Activated CD8-positive, alpha-beta T cell treated with anti-CD3 and anti-CD28 coated beads for 36 hours (primary cell): ENCODE results near the gene MTSS2. TPM values are rescaled to one million over a fixed set of nuclear protein-coding genes. Genes with fewer than 3 reads are reported as not detected.

ENCODE experiments used
- ATAC-seq: fragments of 200-7000 bp; cut with Tn5 transposase; one replicate; pipeline ENCODE4 v1.10.0; 2021; ENCODE audit warnings: mild to moderate bottlenecking, moderate library complexity
- CTCF ChIA-PET: fragments of 350-600 bp; sonication (Branson Sonifier 250); formaldehyde crosslinking; loops from one replicate; lab custom pipeline; 2021; ENCODE audit warnings: antibody characterized with exemption; lab: Charles Lee
- POLR2A ChIA-PET: fragments of 350-600 bp; sonication (Branson Sonifier 250); formaldehyde crosslinking; loops from one replicate; lab custom pipeline; 2021; ENCODE audit warnings: antibody characterized with exemption; lab: Charles Lee
- DNase-seq: peaks from one replicate; pipeline ENCODE4 v3.0.0-alpha.2; 2020
- H3K27ac Mint-ChIP-seq: one replicate; pipeline ENCODE4 v1.8.0; 2021; ENCODE audit warnings: mild to moderate bottlenecking, mixed read lengths
- H3K27me3 Mint-ChIP-seq: one replicate; pipeline ENCODE4 v1.8.0; 2021; ENCODE audit warnings: mixed read lengths
- H3K36me3 Mint-ChIP-seq: one replicate; pipeline ENCODE4 v1.8.0; 2021; ENCODE audit warnings: low read depth, mixed read lengths
- H3K4me1 Mint-ChIP-seq: one replicate; pipeline ENCODE4 v1.8.0; 2021; ENCODE audit warnings: low read depth, mixed read lengths
- H3K4me3 Mint-ChIP-seq: one replicate; pipeline ENCODE4 v1.8.0; 2021; ENCODE audit warnings: mild to moderate bottlenecking, moderate library complexity, mixed read lengths
- H3K9me3 Mint-ChIP-seq: one replicate; pipeline ENCODE4 v1.8.0; 2021; ENCODE audit warnings: mixed read lengths
- intact Hi-C: fragments of 100-400 bp; cut with micrococcal nuclease; formaldehyde crosslinking; loops from one replicate; pipeline ENCODE4 v1.10.0; 2022
- total RNA-seq, 2 experiments: library from RNA; stranded (reverse); gene quantifications; one replicate each; pipeline ENCODE4 v1.2.3, GENCODE V29; 2021
- TF ChIP-seq, protein P1 (sequence below): fragments of 200-600 bp; IDR thresholded peaks from one replicate; pipeline ENCODE4 v1.8.0; 2022; ENCODE audit warnings: antibody characterized with exemption, mild to moderate bottlenecking

The MTSS2 gene
- total RNA-seq, 2 experiments from 2014 or later, result 4.4 to 4.6 TPM

DNA sequence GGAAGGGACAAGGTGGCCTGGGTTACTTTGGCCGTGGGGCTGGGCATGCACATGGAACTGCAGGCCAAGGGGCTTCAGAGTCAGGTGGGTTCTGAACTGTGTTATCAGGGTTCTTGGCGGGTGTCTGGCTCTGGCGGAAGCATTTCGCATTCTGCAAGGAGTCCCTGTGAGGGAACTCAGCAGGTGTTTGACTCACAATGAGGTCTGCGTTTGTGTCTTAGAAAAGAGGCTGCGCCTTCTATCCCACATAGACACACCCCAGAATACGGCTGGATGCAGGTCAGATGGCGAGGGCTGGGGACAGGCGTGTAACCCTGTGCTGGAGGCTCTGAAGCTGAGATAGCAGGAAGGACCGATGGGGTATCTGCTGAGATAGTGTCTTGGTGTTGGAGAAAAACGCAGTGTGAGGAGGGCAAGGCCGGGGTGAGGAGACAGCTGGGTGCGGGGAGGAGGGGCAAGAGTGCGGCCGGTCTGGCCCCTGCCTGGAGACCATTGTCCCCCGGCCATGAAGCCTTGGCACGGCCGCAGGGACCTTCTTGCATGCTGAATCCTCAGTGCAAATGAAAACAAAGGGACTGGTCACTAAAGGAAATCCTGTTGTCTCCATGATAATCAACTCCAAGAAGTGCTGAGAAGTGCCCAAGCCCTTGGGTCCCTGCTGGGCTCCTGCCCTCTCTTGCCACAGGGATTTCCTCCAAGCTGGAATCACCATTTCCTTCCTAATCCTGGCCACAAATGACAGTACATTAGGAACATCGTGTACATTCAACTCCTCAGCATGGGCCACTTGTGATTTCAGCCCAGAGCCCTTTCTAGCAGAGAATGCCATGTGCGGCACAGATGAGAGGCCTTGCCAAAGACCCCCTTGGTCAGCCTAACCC, 22.8 kb upstream of the MTSS2 start:
- Mint-ChIP-seq H3K27me3 (no peaks in the 10 kb centered on the region), H3K4me3 (no peak overlapping the region), H3K27ac (no peak overlapping the region), H3K36me3 (peaks cover 2% of the 10 kb centered on the region), H3K4me1 (peaks cover 6% of the 10 kb centered on the region), H3K9me3 (no peaks in the 10 kb centered on the region)
- no peak for ATAC-seq
- intact Hi-C loops, result no loop called here
- CTCF ChIA-PET, result interaction anchor here (1.0 to 1.8 kb wide), 2 partner anchors 30 to 63 kb away, joined by 3 to 4 read pairs; no protein-coding TSS in a partner anchor
- POLR2A ChIA-PET, result no interaction called here
- DNase-seq, result no peak
- TF ChIP-seq, protein P1, sequence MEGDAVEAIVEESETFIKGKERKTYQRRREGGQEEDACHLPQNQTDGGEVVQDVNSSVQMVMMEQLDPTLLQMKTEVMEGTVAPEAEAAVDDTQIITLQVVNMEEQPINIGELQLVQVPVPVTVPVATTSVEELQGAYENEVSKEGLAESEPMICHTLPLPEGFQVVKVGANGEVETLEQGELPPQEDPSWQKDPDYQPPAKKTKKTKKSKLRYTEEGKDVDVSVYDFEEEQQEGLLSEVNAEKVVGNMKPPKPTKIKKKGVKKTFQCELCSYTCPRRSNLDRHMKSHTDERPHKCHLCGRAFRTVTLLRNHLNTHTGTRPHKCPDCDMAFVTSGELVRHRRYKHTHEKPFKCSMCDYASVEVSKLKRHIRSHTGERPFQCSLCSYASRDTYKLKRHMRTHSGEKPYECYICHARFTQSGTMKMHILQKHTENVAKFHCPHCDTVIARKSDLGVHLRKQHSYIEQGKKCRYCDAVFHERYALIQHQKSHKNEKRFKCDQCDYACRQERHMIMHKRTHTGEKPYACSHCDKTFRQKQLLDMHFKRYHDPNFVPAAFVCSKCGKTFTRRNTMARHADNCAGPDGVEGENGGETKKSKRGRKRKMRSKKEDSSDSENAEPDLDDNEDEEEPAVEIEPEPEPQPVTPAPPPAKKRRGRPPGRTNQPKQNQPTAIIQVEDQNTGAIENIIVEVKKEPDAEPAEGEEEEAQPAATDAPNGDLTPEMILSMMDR, result no peak

DNA sequence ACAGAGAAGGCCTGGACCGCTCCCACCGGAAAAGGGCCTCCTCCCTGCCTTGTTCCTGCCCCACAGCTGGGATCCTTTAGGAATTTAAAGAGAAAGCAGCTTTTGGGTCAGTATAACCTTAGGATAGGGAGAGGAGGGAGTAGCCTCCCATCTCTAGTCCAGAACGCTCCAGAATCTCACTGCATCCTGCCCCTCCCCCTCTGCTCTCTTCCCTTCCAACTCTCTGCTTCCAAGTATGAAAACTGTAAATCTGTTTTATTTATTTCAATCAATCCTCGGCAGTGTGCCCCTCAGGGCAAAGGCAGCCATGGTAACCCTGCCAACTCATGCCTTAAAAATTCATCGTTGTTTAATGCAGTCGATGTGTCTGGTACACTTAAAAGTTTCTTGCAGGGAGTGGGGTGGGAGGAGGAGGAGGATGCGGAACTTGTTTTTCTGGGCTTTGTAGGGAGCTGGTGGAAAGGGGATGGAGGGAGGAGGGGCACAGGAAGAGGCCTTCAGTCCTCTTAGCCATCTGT, 21.2 kb upstream of the MTSS2 start:
- H3K36me3 Mint-ChIP-seq, result peaks cover 2% of the 10 kb centered on the region
- ATAC-seq, result no peak
- no peaks in the 10 kb centered on the region for H3K9me3 Mint-ChIP-seq
- no peak for DNase-seq
- TF ChIP-seq, protein P1, result no peak
- no peak overlapping the region for H3K27ac Mint-ChIP-seq
- ChIA-PET CTCF (no interaction called here), POLR2A (no interaction called here)
- H3K4me1 Mint-ChIP-seq, result peaks cover 6% of the 10 kb centered on the region
- H3K4me3 Mint-ChIP-seq, result no peak overlapping the region
- intact Hi-C loops, result no loop called here
- H3K27me3 Mint-ChIP-seq, result no peaks in the 10 kb centered on the region

DNA sequence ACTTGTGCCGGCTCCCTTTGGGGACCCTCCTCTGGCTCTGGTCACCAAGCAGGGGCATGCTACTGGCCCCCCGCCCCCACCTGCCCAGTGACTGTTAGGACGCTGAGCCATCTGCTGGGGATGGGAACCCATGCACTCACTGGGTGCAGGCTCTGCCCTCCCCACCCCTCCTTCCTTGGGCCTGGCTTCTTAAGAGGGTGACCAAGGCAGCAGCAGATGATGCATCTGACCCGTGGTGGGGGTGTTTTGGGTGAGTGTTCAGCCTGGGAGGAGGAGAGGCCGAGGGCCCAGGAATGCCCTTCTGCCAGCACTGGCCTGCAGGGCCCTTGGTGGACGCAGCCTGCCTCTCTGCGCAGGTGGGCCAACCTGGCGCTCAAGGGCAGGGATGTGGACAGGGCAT, 19.2 kb upstream of the MTSS2 start:
- Mint-ChIP-seq H3K9me3 (no peaks in the 10 kb centered on the region), H3K27me3 (no peaks in the 10 kb centered on the region), H3K4me1 (peaks cover 2% of the 10 kb centered on the region), H3K27ac (no peak overlapping the region), H3K4me3 (no peak overlapping the region), H3K36me3 (peaks cover 2% of the 10 kb centered on the region)
- intact Hi-C loops, result no loop called here
- POLR2A ChIA-PET, result interaction anchor here (1.1 kb wide), 1 partner anchor 10 kb away, joined by 3 read pairs; no protein-coding TSS in a partner anchor
- CTCF ChIA-PET, result no interaction called here
- ATAC-seq, result no peak
- no peak for DNase-seq
- TF ChIP-seq, protein P1, result no peak

DNA sequence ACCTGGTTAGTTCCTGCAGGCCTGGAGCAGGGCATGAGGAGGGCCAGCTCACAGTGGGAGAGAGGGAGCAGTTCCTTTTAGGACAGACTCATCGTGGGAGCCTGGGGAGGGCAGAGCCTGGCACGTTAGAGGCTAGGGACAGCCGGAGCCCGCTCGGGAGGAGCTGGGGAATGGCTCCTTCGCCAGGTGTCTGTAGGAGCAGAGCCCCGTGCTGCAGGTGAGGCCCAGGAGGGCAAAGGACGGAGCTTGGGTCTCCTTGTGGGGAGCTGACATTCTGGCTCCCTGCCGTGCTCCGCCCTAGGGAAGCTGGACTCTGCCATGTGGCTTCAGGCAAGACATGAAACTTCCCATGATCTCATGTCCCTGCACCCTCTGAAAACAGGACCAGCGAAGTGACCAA, 18.7 kb upstream of the MTSS2 start:
- TF ChIP-seq, protein P1, result no peak
- Mint-ChIP-seq H3K4me3 (no peak overlapping the region), H3K4me1 (no peaks in the 10 kb centered on the region), H3K27me3 (no peaks in the 10 kb centered on the region), H3K9me3 (no peaks in the 10 kb centered on the region), H3K27ac (no peak overlapping the region), H3K36me3 (peaks cover 2% of the 10 kb centered on the region)
- intact Hi-C loops, result no loop called here
- ChIA-PET CTCF (no interaction called here), POLR2A (interaction anchor here (1.1 kb wide), 1 partner anchor 9 kb away, joined by 3 read pairs; no protein-coding TSS in a partner anchor)
- no peak for ATAC-seq
- no peak for DNase-seq

DNA sequence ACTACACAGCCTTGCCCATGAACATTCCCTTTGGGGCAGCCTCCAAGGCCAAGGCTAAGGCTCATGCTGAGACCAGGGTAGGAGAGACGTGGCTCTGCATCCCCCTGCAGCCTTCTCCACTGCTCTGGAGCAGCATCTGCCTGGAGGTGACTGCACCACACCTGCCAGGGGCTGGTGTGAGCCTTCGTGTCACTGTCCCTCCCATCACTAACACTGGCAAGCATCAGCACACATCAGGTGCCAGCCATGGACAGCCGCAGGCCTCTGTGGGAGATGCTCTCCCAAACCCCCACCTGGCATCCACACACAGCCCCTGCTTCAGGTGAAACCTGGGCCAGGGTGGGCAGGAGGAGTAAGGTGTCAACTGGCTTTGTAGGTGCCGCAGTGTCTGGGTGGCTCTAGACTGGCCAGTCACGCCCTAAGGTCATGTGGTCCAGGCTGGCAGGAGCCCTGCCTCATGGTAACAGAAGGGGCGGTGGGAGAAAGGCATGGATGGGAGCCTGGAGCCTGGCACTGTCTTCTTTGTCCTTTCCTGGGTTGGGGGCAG, 18.1 kb upstream of the MTSS2 start:
- no peak for ATAC-seq
- no peak overlapping the region for H3K27ac Mint-ChIP-seq
- ChIA-PET POLR2A (no interaction called here), CTCF (interaction anchor here (1.6 kb wide), 1 partner anchor 67 kb away, joined by 6 read pairs; no protein-coding TSS in a partner anchor)
- TF ChIP-seq, protein P1, result no peak
- H3K9me3 Mint-ChIP-seq, result no peaks in the 10 kb centered on the region
- no peak for DNase-seq
- no peak overlapping the region for H3K4me3 Mint-ChIP-seq
- peaks cover 3% of the 10 kb centered on the region for H3K4me1 Mint-ChIP-seq
- H3K27me3 Mint-ChIP-seq, result no peaks in the 10 kb centered on the region
- H3K36me3 Mint-ChIP-seq, result peaks cover 2% of the 10 kb centered on the region
- intact Hi-C loops, result no loop called here
